ENCODE results near the gene TENM4. TPM values are rescaled to one million over a fixed set of nuclear protein-coding genes. Genes with fewer than 3 reads are reported as not detected.
A peak's percentile ranks its signal among the peaks of the same experiment; 100 is the strongest.

TENM4 gene
- total and polyA plus RNA-seq, 2 of the 13 experiments (the other 11 are each of a cell fraction or from before 2014, with no cell fraction given), result not detected

- TF ChIP-seq CREM (IDR thresholded peaks at IDR 0.05), result no peak
- TF ChIP-seq CREM (CRISPR knock-in tag; IDR thresholded peaks at IDR 0.05), result no peak
- no peak for TF ChIP-seq TEAD2 (CRISPR knock-in tag; IDR thresholded peaks at IDR 0.05)
- no peak for TF ChIP-seq ZNF7 (CRISPR knock-in tag; IDR thresholded peaks at IDR 0.05)
- TF ChIP-seq IRF2 (CRISPR knock-in tag; IDR thresholded peaks at IDR 0.05), result no peak
- TF ChIP-seq, protein P1, sequence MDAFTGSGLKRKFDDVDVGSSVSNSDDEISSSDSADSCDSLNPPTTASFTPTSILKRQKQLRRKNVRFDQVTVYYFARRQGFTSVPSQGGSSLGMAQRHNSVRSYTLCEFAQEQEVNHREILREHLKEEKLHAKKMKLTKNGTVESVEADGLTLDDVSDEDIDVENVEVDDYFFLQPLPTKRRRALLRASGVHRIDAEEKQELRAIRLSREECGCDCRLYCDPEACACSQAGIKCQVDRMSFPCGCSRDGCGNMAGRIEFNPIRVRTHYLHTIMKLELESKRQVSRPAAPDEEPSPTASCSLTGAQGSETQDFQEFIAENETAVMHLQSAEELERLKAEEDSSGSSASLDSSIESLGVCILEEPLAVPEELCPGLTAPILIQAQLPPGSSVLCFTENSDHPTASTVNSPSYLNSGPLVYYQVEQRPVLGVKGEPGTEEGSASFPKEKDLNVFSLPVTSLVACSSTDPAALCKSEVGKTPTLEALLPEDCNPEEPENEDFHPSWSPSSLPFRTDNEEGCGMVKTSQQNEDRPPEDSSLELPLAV (CRISPR knock-in tag; conservative IDR thresholded peaks at IDR 0.05; ENCODE audit: low read depth), result no peak
- TF ChIP-seq PPARG (CRISPR knock-in tag; conservative IDR thresholded peaks at IDR 0.05), result no peak
- TF ChIP-seq FOSL1 (CRISPR knock-in tag; IDR thresholded peaks at IDR 0.05; ENCODE audit: borderline replicate concordance), result no peak
- no peak for TF ChIP-seq ZNF446 (CRISPR knock-in tag; IDR thresholded peaks at IDR 0.05)
- TF ChIP-seq REPIN1 (CRISPR knock-in tag; IDR thresholded peaks at IDR 0.05; ENCODE audit: borderline replicate concordance, low read depth), result no peak
- TF ChIP-seq AHR (CRISPR knock-in tag; IDR thresholded peaks at IDR 0.05), result no peak
- no peak for TF ChIP-seq ARID3A (IDR thresholded peaks at IDR 0.05; ENCODE audit: low read depth, low read length)
- TF ChIP-seq GATA4 (IDR thresholded peaks at IDR 0.05; ENCODE audit: borderline replicate concordance, low read depth), result no peak
- peak; percentile 82 for TF ChIP-seq SALL1 (CRISPR knock-in tag; IDR thresholded peaks at IDR 0.05)
- TF ChIP-seq, protein P2, sequence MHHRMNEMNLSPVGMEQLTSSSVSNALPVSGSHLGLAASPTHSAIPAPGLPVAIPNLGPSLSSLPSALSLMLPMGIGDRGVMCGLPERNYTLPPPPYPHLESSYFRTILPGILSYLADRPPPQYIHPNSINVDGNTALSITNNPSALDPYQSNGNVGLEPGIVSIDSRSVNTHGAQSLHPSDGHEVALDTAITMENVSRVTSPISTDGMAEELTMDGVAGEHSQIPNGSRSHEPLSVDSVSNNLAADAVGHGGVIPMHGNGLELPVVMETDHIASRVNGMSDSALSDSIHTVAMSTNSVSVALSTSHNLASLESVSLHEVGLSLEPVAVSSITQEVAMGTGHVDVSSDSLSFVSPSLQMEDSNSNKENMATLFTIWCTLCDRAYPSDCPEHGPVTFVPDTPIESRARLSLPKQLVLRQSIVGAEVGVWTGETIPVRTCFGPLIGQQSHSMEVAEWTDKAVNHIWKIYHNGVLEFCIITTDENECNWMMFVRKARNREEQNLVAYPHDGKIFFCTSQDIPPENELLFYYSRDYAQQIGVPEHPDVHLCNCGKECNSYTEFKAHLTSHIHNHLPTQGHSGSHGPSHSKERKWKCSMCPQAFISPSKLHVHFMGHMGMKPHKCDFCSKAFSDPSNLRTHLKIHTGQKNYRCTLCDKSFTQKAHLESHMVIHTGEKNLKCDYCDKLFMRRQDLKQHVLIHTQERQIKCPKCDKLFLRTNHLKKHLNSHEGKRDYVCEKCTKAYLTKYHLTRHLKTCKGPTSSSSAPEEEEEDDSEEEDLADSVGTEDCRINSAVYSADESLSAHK (CRISPR knock-in tag; IDR thresholded peaks at IDR 0.05; ENCODE audit: borderline replicate concordance), result no peak
- TF ChIP-seq BCL3 (CRISPR knock-in tag; IDR thresholded peaks at IDR 0.05), result no peak
- no peak for TF ChIP-seq ZNF800 (CRISPR knock-in tag; IDR thresholded peaks at IDR 0.05)
- TF ChIP-seq FOXA3 (CRISPR knock-in tag; IDR thresholded peaks at IDR 0.05), result peak; percentile 37; the same call in 1 of the 2 replicates
- TF ChIP-seq ZNF616 (CRISPR knock-in tag; IDR thresholded peaks at IDR 0.05; ENCODE audit: low read depth), result no peak
- TF ChIP-seq SPEN (CRISPR knock-in tag; IDR thresholded peaks at IDR 0.05; ENCODE audit: low read depth), result no peak
- TF ChIP-seq CERS6 (CRISPR knock-in tag; IDR thresholded peaks at IDR 0.05), result no peak
- no peak for TF ChIP-seq PHF5A (CRISPR knock-in tag; IDR thresholded peaks at IDR 0.05; ENCODE audit: low read depth, unreplicated experiment)
These were observed 391.1 kb downstream of the TENM4 start (continued) for GRCh38 chr11:79049741-79050179.

All from HepG2 (cell line).